AG08395 (cell line): ENCODE measurements around the gene NBAS.
"Not testable (repeated sequence)": the region's sequence is repeated elsewhere in the genome, so short reads cannot be mapped to it uniquely, and the experiment has no call there.

Experiments used
- DNase-seq: peaks from one replicate; pipeline ENCODE4 v3.0.0; 2012; ENCODE audit warnings: mixed read lengths, low spot score

The NBAS gene

DNA sequence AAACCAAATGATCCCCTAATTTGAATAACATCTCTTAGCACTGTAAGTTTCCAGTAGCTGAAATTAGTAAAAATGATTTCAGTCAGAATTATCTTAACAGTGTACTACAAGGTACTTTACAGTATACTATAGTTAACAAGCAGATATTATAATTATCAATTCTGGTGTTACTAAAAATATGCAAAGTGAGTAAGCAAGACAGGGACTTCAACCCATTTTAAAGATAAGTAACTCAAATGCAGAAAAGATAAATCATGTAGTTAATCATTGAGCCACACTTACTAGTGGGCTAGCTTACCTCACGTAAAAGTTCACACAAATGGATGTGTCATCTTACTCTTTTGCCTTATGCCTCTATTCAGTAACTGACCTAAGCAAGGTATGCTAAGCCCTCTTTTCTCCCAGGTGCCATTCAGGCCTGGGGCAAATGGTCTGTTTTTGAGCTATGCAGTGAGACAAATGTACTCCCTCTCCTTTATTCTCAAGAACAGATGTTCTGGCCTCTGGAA, 101.0 kb downstream of the NBAS start:
- DNase-seq, result no peak

DNA sequence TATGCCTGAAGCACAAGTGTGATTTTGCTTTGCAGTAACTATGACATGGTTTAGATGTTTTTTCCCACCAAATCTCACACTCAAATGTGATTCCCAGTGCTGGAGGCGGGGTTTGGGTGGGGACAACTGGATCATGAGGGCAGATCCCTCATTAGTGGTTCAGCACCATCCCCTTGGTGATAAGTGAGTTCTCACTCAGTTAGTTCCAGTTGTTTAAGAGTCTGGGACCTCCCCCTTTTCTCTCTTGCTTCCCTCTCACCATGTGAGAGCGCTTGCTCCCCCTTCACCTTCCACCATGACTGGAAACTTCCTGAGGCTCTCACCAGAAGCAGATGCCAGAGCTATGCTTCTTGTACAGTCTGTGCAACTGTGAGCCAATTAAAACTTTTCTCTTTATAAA, 102.9 kb downstream of the NBAS start:
- no peak for DNase-seq

DNA sequence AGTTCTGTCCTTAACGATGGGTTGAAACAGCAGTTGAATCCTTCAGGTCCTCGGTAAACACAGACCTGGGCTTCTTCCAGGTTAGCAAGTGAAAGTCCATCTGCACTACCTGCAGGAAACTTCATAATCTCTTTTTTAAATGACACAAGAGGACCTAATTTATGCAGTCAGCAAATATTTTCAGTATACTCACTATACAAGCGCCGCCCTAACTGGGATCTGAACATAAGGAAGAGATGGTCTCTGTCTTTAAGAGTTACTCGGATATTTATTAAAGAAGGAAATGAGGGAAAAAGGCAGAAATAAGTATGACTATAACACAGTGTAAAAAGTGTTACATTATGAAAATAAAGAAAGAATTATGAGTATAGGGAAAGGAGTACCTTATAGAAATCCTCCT, 103.3 kb downstream of the NBAS start:
- DNase-seq, result no peak

DNA sequence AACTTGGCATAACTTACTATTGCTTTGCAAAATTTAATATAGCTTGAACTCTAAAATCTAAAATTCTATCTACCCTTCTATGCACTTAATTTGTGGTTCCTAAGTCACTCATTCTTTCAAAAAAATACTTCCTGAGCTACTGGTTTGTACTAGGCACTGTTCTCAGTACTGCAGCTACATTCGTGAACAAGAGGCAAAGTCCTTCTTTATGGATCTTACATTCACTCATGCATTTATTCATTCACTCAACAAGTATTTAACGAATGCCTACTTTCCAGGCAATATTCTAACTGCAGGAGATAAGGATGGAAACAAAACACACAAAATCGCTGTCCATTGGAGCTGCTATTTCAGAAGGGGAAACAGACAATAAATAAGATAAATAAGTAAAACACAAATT, 104.8 kb downstream of the NBAS start:
- no peak for DNase-seq

DNA sequence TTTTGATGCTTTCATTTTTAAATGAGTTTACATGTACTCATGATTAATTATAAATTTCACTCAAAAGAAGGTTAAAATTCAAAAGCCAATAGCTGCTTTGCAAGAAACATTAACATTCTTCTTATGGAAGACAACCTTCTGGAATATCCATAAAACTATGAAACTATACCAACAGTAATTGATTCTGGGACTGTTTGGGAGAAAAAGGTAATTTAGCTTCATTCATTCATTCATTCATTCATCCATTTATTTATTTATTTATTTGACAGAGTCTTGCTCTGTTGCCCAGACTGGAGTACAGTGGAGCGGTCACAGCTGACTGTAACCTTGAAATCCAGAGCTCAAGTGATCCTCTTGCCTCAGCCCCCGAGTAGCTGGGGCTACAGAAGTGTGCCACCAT, 110.3 kb downstream of the NBAS start:
- no peak for DNase-seq

GRCh38 chr2:15449556-15450236, 111.4 kb downstream of the NBAS start:
- DNase-seq, result no peak

DNA sequence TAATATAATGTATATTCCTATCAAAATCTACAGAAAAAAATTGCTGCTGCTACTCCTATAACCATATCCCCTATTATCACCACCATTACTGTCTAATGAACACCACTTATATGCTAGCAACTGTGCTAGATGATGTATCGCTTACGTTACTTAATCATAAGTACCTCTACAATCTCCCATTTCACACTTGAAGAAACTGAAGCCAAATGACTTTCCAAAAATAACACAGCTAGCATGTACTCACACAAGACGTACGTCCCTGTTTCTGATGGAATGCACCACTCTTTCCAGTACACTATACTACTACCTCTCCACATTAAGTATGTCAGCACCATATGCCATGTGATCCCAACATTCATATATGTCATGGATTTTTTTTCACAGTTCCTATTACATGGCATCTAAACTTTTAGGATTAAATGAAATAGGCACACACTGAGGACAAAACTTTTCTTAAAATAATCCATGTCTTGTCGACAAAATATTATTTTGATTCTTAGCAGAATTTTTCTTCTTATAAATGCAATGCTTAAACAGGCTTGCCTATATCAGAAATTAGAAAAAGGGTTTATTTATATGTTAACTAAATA, 112.8 kb downstream of the NBAS start:
- no peak for DNase-seq

- no peak for DNase-seq
These were observed 113.8 kb downstream of the NBAS start for GRCh38 chr2:15447381-15447780.

DNA sequence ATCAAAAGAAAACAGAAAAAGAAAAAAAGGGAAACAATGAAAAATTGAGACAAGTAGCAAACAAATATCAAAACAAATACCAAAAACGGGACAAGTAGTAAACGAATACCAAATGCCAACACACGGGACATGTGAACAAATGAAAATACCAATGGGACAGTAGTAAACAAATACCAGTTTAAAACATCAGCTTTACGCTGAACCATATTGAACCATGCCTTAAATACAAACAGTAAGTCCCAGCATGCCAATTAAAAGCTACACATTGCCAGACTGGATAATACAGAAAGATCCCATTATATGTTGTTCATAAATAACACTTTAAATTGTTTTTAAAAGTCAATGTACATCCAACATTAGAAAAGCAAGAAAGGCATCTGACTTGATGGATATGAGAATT, 114.2 kb downstream of the NBAS start:
- no peak for DNase-seq

DNA sequence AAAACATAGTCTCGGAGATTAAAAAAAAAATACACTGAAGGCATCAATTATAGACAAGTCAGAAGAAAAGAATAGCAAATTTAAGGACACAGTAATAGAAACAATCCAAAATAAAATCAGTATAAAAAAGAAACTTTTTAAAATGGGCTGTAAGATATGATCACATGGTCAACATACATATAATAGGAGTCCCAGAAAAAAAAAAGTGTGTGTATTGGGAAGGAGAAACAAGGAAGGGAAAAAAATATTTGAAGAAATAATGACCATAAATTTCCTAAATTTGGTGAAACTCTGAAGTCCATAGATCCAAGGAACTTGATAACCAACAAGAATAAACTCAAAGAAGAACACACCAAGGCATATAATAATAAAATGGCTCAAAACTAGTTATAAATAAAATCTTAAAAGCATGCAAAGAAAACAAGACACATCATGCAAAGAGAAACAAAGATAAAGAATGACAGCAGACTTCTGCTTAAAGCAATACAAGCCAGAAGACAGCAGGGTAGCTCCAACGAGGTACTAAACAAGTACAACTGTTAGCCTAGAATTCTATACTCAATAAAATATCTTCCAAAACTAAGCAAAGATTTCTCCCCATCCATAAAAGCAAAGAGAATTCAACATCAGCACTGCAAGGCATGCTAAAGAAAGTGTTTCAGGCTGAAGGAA, 115.1 kb downstream of the NBAS start:
- DNase-seq, result no peak

- not testable (repeated sequence) for DNase-seq
These were observed 121.2 kb downstream of the NBAS start for GRCh38 chr2:15439768-15440524.

DNA sequence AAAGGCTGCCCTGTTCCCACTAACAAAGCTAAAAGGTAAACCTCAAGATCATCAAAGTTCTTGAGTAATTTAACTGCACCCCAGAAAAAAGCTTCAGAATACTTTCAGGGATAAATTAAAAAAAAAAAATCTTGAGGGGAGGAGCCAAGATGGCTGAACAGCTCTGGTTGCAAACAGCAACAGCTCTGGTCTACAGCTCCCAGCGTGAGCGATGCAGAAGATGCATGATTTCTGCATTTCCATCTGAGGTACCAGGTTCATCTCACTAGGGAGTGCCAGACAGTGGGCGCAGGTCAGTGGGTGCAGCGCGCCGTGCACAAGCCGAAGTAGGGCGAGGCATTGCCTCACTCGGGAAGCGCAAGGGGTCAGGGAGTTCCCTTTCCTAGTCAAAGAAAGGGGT, 121.8 kb downstream of the NBAS start:
- not testable (repeated sequence) for DNase-seq

DNA sequence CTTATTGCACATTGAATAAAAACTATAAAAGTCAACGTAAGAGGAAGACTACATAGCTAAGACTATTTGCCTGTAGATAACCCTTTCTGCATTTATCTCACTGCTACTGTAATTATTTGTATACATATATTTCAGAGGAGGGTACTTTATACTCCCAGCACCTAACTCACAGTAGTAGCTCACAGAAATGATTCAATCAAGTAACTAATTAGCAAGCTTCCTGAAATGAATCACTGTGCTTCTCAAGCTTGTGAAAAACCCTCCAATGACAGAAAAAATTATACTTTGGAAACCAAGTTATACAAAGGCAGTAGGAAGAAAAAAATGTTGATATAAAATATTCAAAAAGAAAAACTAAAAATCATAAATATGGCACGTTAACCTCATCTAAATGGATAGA, 124.9 kb downstream of the NBAS start:
- no peak for DNase-seq

- DNase-seq, result no peak
These were observed 125.7 kb downstream of the NBAS start for GRCh38 chr2:15435474-15435873.

DNA sequence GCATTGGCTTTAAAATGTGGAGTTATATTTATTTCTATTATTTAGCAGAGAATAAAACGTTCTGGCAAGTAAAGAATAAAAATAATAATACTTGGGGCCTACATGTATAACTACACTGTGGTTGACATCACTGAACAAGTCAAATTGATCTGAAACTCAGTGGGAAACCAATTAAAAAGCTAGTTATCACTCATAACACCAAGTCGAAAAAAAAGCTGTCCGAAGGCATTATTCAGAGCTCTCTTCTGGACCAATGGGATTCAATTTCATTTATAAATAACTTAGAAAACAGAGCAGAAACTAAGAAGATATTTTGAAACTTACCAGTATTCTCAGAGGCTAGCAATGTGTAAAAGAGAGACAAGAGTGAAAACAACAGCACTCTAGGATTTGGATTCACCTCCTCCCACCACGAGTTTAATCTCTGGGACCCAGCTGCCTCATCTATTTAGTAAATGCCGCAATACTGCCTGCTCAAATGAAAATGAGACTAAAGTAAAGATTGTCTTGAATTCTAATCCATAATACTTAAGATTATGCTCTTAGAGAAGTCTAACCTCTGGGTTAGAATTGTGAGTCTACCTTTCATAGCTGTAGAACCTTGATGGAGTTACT, 128.4 kb downstream of the NBAS start:
- no peak for DNase-seq

DNA sequence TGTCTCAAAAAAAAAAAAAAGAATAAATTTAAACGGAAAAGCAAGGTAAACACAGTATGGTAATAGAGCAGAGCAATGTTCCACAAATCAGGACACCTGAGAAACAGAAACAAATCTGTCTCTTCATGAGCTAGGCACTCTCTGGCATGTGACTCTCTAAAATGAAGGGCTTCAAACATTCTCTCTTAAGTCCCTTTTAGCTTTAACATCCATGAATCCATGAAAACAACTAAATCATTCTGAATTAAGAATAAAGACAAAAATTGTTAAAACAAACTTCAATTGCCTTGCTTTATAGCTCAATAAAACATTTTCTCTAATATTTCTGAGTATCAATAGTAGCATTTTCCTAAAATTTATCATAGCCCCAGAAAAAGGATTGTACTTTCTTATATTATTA, 132.1 kb downstream of the NBAS start:
- DNase-seq, result no peak

DNA sequence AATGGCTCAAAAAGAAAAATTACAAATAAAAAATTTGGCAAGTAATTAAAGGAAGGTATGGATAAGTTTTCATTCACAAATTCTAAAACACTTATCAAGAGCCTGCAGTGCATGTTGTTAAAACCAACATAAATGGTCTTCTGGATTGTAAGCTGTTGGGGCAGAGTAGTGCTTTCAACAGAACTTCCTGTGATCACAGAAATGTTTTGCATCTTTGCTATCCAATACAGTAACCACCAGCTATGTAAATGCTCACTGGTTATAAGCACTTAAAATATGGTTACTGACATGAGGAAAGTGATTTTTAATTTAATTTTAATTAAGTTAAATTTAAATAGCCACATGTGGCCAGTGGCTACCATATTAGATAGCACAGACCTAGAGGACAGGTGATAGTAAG, 133.1 kb downstream of the NBAS start:
- DNase-seq, result no peak

GRCh38 chr2:15426606-15427005, 134.5 kb downstream of the NBAS start:
- DNase-seq, result no peak

GRCh38 chr2:15425712-15426111, 135.4 kb downstream of the NBAS start:
- no peak for DNase-seq

DNA sequence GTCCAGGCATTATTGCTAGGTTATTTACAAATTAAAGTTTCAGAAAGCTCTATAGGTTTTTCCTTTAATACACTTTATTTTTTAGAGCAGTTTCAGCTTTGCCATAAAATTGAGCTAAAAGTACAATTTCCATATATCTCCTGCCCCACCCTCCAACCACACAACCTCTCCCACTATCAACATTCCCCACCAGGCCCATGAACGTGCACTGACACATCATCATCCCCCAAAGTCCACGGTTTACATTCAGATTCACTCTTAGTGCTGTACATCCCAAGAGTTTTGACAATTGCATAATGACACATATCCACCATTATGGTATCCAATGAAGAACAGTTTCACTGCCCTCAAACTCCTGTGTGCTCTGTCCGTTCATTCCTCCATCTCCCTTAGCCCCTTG, 139.4 kb downstream of the NBAS start:
- no peak for DNase-seq

- DNase-seq, result no peak
These were observed 145.4 kb downstream of the NBAS start for GRCh38 chr2:15415748-15416147.

DNA sequence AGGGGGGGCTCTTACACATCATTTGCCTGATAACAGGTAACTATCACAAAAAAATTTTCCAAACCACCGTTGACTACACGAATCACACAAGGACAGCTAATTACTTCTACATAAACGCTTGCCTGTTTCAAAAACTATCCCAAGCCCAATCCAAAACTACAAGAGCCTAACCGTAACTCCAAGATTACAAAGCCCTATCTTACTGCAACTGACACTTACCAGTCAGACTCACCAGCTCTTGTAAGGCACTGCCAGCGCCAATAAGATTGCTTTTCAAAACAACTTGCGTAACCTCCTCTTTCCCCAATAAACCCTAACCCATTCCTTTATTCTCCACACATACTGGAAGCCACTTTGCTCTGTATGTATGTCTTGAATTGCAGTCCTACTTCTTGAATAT, 148.4 kb downstream of the NBAS start:
- DNase-seq, result no peak
